Panc1 (cell line): ENCODE data around the gene INPP4B. TPM values are rescaled to one million over a fixed set of nuclear protein-coding genes. Genes with fewer than 3 reads are reported as not detected.

Experiments used
- ATAC-seq: fragments of 200-7000 bp; cut with Tn5 transposase; 2 replicates; pipeline ENCODE4 v1.9.1; 2020; ENCODE audit warnings: mild to moderate bottlenecking, moderate library complexity
- BruUV-seq: library from RNA; stranded (reverse); fragments of 400-500 nt; replicated peaks from 2 replicates; lab custom pipeline; 2021; lab: Mats Ljungman, UMichigan
- CTCF ChIA-PET: fragments of 300-600 bp; sonication (Branson Sonifier 250); formaldehyde crosslinking; loops from one replicate; lab custom pipeline; 2022; ENCODE audit warnings: antibody characterized with exemption; lab: Charles Lee
- POLR2A ChIA-PET: fragments of 300-600 bp; sonication (Branson Sonifier 250); formaldehyde crosslinking; loops from one replicate; lab custom pipeline; 2022; ENCODE audit warnings: antibody characterized with exemption; lab: Charles Lee
- DNase-seq: peaks from one replicate; pipeline ENCODE4 v3.0.0-alpha.2; 2010; ENCODE audit warnings: low read depth, low spot score
- H3K27ac ChIP-seq: 2 replicates; pipeline ENCODE4 v1.5.1; 2011; ENCODE audit warnings: mild to moderate bottlenecking, low read length, inconsistent platforms
- H3K27me3 ChIP-seq: fragments of 200-500 bp; sonication (Bioruptor generic); 2 replicates; pipeline ENCODE4 v1.6.0; 2014; ENCODE audit warnings: low read length, inconsistent platforms; ENCODE audit not compliant: control insufficient read depth, insufficient read depth
- H3K36me3 ChIP-seq: fragments of 200-500 bp; sonication (Bioruptor generic); 2 replicates; pipeline ENCODE4 v1.5.1; 2014; ENCODE audit warnings: inconsistent platforms, mild to moderate bottlenecking, low read length, moderate library complexity; ENCODE audit not compliant: control insufficient read depth, insufficient read depth
- H3K4me1 ChIP-seq: 2 replicates; pipeline ENCODE4 v1.5.1; 2011; ENCODE audit warnings: inconsistent platforms, mild to moderate bottlenecking, low read length, moderate library complexity; ENCODE audit not compliant: control insufficient read depth, insufficient read depth
- H3K4me3 ChIP-seq, 2 experiments: 2 replicates each; pipeline ENCODE4 v1.5.1; 2011 to 2012; ENCODE audit warnings: low read depth in 2 of 2, low read length in 2 of 2, mild to moderate bottlenecking in 2 of 2, inconsistent platforms in 1 of 2, moderate library complexity in 1 of 2
- H3K9me3 ChIP-seq: fragments of 200-500 bp; sonication (Bioruptor generic); 2 replicates; pipeline ENCODE4 v1.5.1; 2014; ENCODE audit warnings: low read depth, mild to moderate bottlenecking, inconsistent platforms, low read length, moderate library complexity; ENCODE audit not compliant: control insufficient read depth, insufficient read depth
- POLR2AphosphoS5 ChIP-seq: IDR thresholded peaks from 2 replicates; pipeline ENCODE4 v1.6.1; 2012; ENCODE audit warnings: mild to moderate bottlenecking, low read depth, low read length, moderate library complexity
- SIN3A ChIP-seq: IDR thresholded peaks from 2 replicates; pipeline ENCODE4 v1.6.1; 2012; ENCODE audit warnings: low read depth, mild to moderate bottlenecking, low read length, moderate library complexity, borderline replicate concordance; ENCODE audit not compliant: insufficient read depth
- TCF7L2 ChIP-seq: IDR thresholded peaks from 2 replicates; pipeline ENCODE4 v1.6.1; 2011; ENCODE audit warnings: mild to moderate bottlenecking, low read depth, low read length, inconsistent platforms
- in situ Hi-C: cut with HindIII; loops from 2 replicates; pipeline ENCODE4 v1.10.0; 2016; ENCODE audit warnings: low sequenced_read_pairs, low pct_unique_long_range_greater_than_20kb
- intact Hi-C: fragments of 100-400 bp; cut with micrococcal nuclease; formaldehyde crosslinking; loops from one replicate; pipeline ENCODE4 v1.10.0; 2022; ENCODE audit not compliant: unreplicated experiment
- total RNA-seq: library from RNA; stranded (reverse); gene quantifications from one replicate; pipeline ENCODE4 v1.2.1, GENCODE V29; 2021; ENCODE audit not compliant: unreplicated experiment
- TF ChIP-seq, protein P1 (sequence below): fragments of 450-650 bp; IDR thresholded peaks from 2 replicates; pipeline ENCODE4 v1.5.1; 2017; ENCODE audit warnings: mild to moderate bottlenecking
- TF ChIP-seq, protein P2 (sequence below), 2 experiments: IDR thresholded peaks; 2 replicates each; pipeline ENCODE4 v1.6.1; 2011 to 2012; ENCODE audit warnings: low read depth in 2 of 2, control low read depth in 1 of 2, low read length in 1 of 2, mild to moderate bottlenecking in 1 of 2, moderate library complexity in 1 of 2; ENCODE audit not compliant: insufficient read depth in 1 of 2

Gene INPP4B
- total RNA-seq, 1 experiment from 2014 or later = 4.5 TPM

DNA sequence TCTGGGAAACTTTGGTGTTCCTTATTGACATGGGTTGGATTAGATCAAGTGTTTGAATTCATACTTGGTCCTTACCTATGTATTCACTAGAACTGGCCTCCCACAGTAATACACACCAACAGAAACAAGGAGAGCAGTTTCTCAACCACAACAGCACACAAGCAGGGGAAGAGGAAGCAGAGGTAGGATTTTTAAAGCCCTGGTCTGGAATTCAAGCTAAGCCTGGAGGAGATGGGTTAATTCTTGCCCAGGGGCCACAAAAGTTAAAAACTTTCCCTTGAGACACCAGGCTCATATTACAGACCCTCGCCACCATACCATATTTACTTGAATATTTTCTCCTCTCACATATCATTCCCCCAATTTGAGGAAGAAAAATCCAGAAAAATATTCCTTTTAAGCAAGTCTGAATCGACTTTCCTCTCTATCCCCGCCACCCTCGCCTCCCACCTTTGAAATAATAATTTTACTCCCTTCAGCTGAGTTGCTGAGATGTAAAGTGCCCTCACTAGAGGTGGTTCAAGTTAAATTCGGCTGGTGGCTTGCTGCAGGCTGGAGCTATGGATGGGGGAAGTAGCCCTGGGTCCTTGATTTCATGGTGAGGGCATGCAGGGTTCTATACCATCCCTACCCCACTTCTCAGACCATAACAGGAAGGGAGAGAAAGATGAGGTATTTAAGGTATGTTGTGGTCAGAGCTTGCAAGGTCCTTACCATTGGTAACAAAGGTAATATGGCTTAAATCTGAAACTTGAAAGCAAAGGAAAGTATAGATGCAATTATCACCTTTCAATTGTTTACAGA is 440.2 kb downstream of the INPP4B start:
- Histone ChIP-seq H3K4me1 (peaks cover 25% of the 10 kb centered on the region), H3K27me3 (no peaks in the 10 kb centered on the region), H3K9me3 (no peaks in the 10 kb centered on the region), H3K4me3 (peak overlapping the region; percentile 43 to 70; a peak in 3 of 4 replicates), H3K36me3 (no peaks in the 10 kb centered on the region; the same call in 1 of the 2 replicates), H3K27ac (peak overlapping the region; percentile 92)
- TF ChIP-seq, protein P1, sequence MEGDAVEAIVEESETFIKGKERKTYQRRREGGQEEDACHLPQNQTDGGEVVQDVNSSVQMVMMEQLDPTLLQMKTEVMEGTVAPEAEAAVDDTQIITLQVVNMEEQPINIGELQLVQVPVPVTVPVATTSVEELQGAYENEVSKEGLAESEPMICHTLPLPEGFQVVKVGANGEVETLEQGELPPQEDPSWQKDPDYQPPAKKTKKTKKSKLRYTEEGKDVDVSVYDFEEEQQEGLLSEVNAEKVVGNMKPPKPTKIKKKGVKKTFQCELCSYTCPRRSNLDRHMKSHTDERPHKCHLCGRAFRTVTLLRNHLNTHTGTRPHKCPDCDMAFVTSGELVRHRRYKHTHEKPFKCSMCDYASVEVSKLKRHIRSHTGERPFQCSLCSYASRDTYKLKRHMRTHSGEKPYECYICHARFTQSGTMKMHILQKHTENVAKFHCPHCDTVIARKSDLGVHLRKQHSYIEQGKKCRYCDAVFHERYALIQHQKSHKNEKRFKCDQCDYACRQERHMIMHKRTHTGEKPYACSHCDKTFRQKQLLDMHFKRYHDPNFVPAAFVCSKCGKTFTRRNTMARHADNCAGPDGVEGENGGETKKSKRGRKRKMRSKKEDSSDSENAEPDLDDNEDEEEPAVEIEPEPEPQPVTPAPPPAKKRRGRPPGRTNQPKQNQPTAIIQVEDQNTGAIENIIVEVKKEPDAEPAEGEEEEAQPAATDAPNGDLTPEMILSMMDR = no peak
- TF ChIP-seq SIN3A (no peak), POLR2AphosphoS5 (no peak), TCF7L2 (no peak)
- TF ChIP-seq, protein P2, sequence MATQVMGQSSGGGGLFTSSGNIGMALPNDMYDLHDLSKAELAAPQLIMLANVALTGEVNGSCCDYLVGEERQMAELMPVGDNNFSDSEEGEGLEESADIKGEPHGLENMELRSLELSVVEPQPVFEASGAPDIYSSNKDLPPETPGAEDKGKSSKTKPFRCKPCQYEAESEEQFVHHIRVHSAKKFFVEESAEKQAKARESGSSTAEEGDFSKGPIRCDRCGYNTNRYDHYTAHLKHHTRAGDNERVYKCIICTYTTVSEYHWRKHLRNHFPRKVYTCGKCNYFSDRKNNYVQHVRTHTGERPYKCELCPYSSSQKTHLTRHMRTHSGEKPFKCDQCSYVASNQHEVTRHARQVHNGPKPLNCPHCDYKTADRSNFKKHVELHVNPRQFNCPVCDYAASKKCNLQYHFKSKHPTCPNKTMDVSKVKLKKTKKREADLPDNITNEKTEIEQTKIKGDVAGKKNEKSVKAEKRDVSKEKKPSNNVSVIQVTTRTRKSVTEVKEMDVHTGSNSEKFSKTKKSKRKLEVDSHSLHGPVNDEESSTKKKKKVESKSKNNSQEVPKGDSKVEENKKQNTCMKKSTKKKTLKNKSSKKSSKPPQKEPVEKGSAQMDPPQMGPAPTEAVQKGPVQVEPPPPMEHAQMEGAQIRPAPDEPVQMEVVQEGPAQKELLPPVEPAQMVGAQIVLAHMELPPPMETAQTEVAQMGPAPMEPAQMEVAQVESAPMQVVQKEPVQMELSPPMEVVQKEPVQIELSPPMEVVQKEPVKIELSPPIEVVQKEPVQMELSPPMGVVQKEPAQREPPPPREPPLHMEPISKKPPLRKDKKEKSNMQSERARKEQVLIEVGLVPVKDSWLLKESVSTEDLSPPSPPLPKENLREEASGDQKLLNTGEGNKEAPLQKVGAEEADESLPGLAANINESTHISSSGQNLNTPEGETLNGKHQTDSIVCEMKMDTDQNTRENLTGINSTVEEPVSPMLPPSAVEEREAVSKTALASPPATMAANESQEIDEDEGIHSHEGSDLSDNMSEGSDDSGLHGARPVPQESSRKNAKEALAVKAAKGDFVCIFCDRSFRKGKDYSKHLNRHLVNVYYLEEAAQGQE (IDR thresholded peaks at IDR 0.05; ENCODE audit: insufficient read depth in 1 of 2, low read depth in 2 of 2, low read length in 1 of 2) = no peak
- POLR2A ChIA-PET = no interaction called here
- in situ Hi-C loops (no loop called here), intact Hi-C loops (no loop called here)
- no peak for DNase-seq
- ATAC-seq = peak; percentile 74
- CTCF ChIA-PET = no interaction called here
- no TSS peak for BruUV-seq

DNA sequence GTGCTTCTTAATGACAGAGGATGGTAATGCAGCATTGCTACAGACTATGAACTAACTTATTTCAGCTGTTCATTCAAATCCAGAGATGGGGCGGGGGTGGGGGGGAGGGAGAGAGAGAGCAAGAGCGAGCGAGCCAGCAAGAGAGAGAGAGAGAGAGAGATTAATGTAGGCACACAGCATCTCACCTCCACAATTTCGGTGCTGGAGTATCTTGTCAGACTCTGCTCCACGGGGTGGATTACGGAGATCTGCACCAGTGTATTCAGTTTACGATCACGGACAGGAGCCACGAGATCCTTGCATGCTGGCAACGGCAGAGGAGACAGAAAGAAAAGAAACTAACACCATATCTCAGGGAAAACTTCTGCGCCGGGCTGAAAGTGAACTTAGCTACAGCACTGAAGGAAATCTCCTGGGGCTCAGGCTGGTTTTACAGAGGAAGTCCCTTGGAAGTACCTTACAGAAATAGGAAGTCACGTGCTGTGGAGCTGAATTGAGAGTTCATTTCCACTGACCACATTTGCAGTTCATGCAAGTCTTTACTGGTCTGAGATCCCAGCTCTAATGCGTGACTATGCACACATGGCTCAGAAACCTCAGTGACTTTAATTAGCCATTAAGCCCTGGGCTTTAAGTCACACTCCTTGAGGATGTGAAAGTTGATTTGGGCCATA is 440.9 kb downstream of the INPP4B start:
- no peak for DNase-seq
- BruUV-seq = no TSS peak
- TF ChIP-seq, protein P2 (IDR thresholded peaks at IDR 0.05; ENCODE audit: insufficient read depth in 1 of 2, low read depth in 2 of 2, low read length in 1 of 2) = no peak
- no peak for TF ChIP-seq TCF7L2
- TF ChIP-seq POLR2AphosphoS5 = no peak
- no peak for TF ChIP-seq SIN3A
- TF ChIP-seq, protein P1 = no peak

More for the DNA sequence above, 440.9 kb downstream of the INPP4B start:
- CTCF ChIA-PET = interaction anchor here (0.6 kb wide), 1 partner anchor 51 kb away, joined by 13 read pairs; no protein-coding TSS in a partner anchor
- Histone ChIP-seq H3K9me3 (no peaks in the 10 kb centered on the region), H3K36me3 (no peaks in the 10 kb centered on the region; the same call in 1 of the 2 replicates), H3K4me1 (peaks cover 25% of the 10 kb centered on the region), H3K4me3 (peak overlapping the region; percentile 43 to 70), H3K27me3 (no peaks in the 10 kb centered on the region), H3K27ac (peak overlapping the region; percentile 92)
- in situ Hi-C loops (no loop called here), intact Hi-C loops (no loop called here)
- POLR2A ChIA-PET = interaction anchor here (0.6 kb wide), 3 partner anchors 110 to 1618 kb away, joined by 6 to 14 read pairs (median 8); no protein-coding TSS in a partner anchor
- peak; percentile 70 for ATAC-seq
